H1 (cell line): ENCODE data around the gene COL6A2. TPM values are rescaled to one million over a fixed set of nuclear protein-coding genes. Genes with fewer than 3 reads are reported as not detected.
"Not testable (repeated sequence)": the region's sequence is repeated elsewhere in the genome, so short reads cannot be mapped to it uniquely, and the experiment has no call there.

Experiments
- CTCF ChIA-PET: fragments of 300-600 bp; sonication (Branson Sonifier 250); formaldehyde crosslinking; loops from one replicate; lab custom pipeline; 2021; ENCODE audit not compliant: partially characterized antibody; lab: Charles Lee
- POLR2A ChIA-PET: fragments of 300-600 bp; sonication (Branson Sonifier 250); formaldehyde crosslinking; loops from one replicate; lab custom pipeline; 2021; ENCODE audit warnings: inconsistent platforms; ENCODE audit not compliant: partially characterized antibody; lab: Charles Lee
- DNase-seq, 2 experiments: peaks; one replicate each; pipeline versions ENCODE4 v3.0.0 to v3.0.0-alpha.2; 2010 to 2022; ENCODE audit warnings: low spot score in 2 of 2, low read depth in 1 of 2, mixed read lengths in 1 of 2
- FAIRE-seq: peaks from 2 replicates; lab custom pipeline; 2011; peaks lifted over from hg19 to GRCh38; lab: Jason Lieb, UNC
- H2AFZ ChIP-seq: 2 replicates; pipeline ENCODE4 v1.8.1; 2012; ENCODE audit warnings: low read length, inconsistent platforms
- H2AK5ac ChIP-seq: 2 replicates; pipeline ENCODE4 v1.6.1; 2013; ENCODE audit warnings: low read depth, low read length
- H2BK120ac ChIP-seq: replicated peaks from 2 replicates; pipeline ENCODE3; 2013; ENCODE audit warnings: low read depth, low read length, inconsistent platforms
- H2BK12ac ChIP-seq: 2 replicates; pipeline ENCODE4 v1.6.1; 2013; ENCODE audit warnings: low read depth, low read length
- H2BK15ac ChIP-seq: 2 replicates; pipeline ENCODE4 v1.6.1; 2013; ENCODE audit warnings: low read length
- H2BK20ac ChIP-seq: 2 replicates; pipeline ENCODE4 v1.6.1; 2013; ENCODE audit warnings: low read length
- H2BK5ac ChIP-seq: 2 replicates; pipeline ENCODE4 v1.6.1; 2013; ENCODE audit warnings: low read depth, low read length
- H3K14ac ChIP-seq: 2 replicates; pipeline ENCODE4 v1.6.1; 2013; ENCODE audit warnings: inconsistent platforms; ENCODE audit not compliant: insufficient read length
- H3K18ac ChIP-seq: 2 replicates; pipeline ENCODE4 v1.6.1; 2013; ENCODE audit warnings: low read length; ENCODE audit errors: extremely low read depth
- H3K23ac ChIP-seq: 2 replicates; pipeline ENCODE4 v1.6.1; 2013; ENCODE audit warnings: inconsistent platforms; ENCODE audit not compliant: insufficient read length
- H3K23me2 ChIP-seq: 2 replicates; pipeline ENCODE4 v1.6.1; 2013; ENCODE audit warnings: low read depth, low read length
- H3K27ac ChIP-seq: 2 replicates; pipeline ENCODE4 v1.6.1; 2011; ENCODE audit warnings: low read depth, low read length, inconsistent platforms
- H3K27me3 ChIP-seq, 4 experiments: replicated peaks in 1 of 4; 1 replicate in 1 of 4; 2 replicates in 3 of 4; pipeline versions ENCODE4 v1.6.1 to v1.8.1; 2011 to 2013; ENCODE audit warnings: low read length in 3 of 4, mild to moderate bottlenecking in 3 of 4, inconsistent platforms in 2 of 4, mixed read lengths in 2 of 4, moderate library complexity in 1 of 4; ENCODE audit not compliant: control insufficient read depth in 3 of 4, insufficient read depth in 3 of 4; ENCODE audit errors: extremely low read depth in 1 of 4
- H3K36me3 ChIP-seq, 4 experiments: 2 replicates each; pipeline versions ENCODE4 v1.6.1 to v1.8.1; 2011 to 2013; ENCODE audit warnings: mild to moderate bottlenecking in 4 of 4, low read length in 3 of 4, moderate library complexity in 2 of 4, control low read depth in 1 of 4, inconsistent platforms in 1 of 4; ENCODE audit not compliant: insufficient read depth in 4 of 4, control insufficient read depth in 2 of 4
- H3K4ac ChIP-seq: replicated peaks from 2 replicates; pipeline ENCODE3; 2013; ENCODE audit warnings: low read length, low read depth, mixed read lengths, inconsistent platforms; ENCODE audit not compliant: insufficient read length
- H3K4me1 ChIP-seq, 4 experiments: replicated peaks in 1 of 4; 1 replicate in 1 of 4; 2 replicates in 3 of 4; pipeline versions ENCODE4 v1.6.1 to v1.8.1; 2011 to 2013; ENCODE audit warnings: low read length in 3 of 4, inconsistent platforms in 2 of 4, mixed read lengths in 1 of 4; ENCODE audit not compliant: insufficient read depth in 4 of 4, control insufficient read depth in 3 of 4
- H3K4me2 ChIP-seq, 2 experiments: 2 replicates each; pipeline versions ENCODE4 v1.6.1 to v1.8.1; 2011 to 2013; ENCODE audit warnings: low read depth in 2 of 2, low read length in 2 of 2, control low read depth in 1 of 2, inconsistent platforms in 1 of 2, mild to moderate bottlenecking in 1 of 2; ENCODE audit not compliant: insufficient read depth in 1 of 2
- H3K4me3 ChIP-seq, 4 experiments: fragments of 200-600, 300-600 bp in 1 of 4; sonication (generic), shearing (Covaris generic), sonication (Bioruptor Twin) in 1 of 4; 2 replicates each; pipeline versions ENCODE4 v1.5.1 to v1.8.1; 2011 to 2016; ENCODE audit warnings: low read length in 4 of 4, low read depth in 3 of 4, control low read depth in 2 of 4, inconsistent platforms in 2 of 4, mild to moderate bottlenecking in 2 of 4, mixed read lengths in 1 of 4, moderate library complexity in 1 of 4; ENCODE audit not compliant: insufficient read depth in 2 of 4; ENCODE audit errors: extremely low read depth in 1 of 4
- H3K56ac ChIP-seq: replicated peaks from 2 replicates; pipeline ENCODE3; 2013; ENCODE audit warnings: low read depth, mild to moderate bottlenecking, mixed read lengths, low read length, inconsistent platforms; ENCODE audit not compliant: insufficient read length
- H3K79me1 ChIP-seq: 2 replicates; pipeline ENCODE4 v1.6.1; 2013; ENCODE audit warnings: low read depth, low read length, control low read depth
- H3K79me2 ChIP-seq, 2 experiments: 2 replicates each; pipeline versions ENCODE4 v1.6.1 to v1.8.1; 2012 to 2013; ENCODE audit warnings: low read length in 2 of 2, mild to moderate bottlenecking in 2 of 2, inconsistent platforms in 1 of 2; ENCODE audit not compliant: insufficient read depth in 2 of 2, control insufficient read depth in 1 of 2
- H3K9ac ChIP-seq, 4 experiments: replicated peaks in 1 of 4; 1 replicate in 1 of 4; 2 replicates in 3 of 4; pipeline versions ENCODE4 v1.6.1 to v1.8.1; 2011 to 2013; ENCODE audit warnings: low read depth in 3 of 4, low read length in 3 of 4, control low read depth in 2 of 4, mild to moderate bottlenecking in 2 of 4, moderate library complexity in 2 of 4, inconsistent platforms in 1 of 4; ENCODE audit errors: extremely low read depth in 1 of 4
- H3K9me3 ChIP-seq, 2 experiments: 2 replicates each; pipeline versions ENCODE4 v1.6.1 to v1.8.1; 2012 to 2013; ENCODE audit warnings: mild to moderate bottlenecking in 2 of 2, moderate library complexity in 2 of 2, control low read depth in 1 of 2, inconsistent platforms in 1 of 2, low read depth in 1 of 2, low read length in 1 of 2, mixed read lengths in 1 of 2; ENCODE audit not compliant: insufficient read depth in 2 of 2
- H4K20me1 ChIP-seq, 2 experiments: replicated peaks in 1 of 2; 2 replicates each; pipeline versions ENCODE3 to v1.8.1; 2011 to 2013; ENCODE audit warnings: inconsistent platforms in 2 of 2, low read length in 2 of 2, mild to moderate bottlenecking in 1 of 2; ENCODE audit not compliant: insufficient read depth in 2 of 2, control insufficient read depth in 1 of 2
- H4K5ac ChIP-seq: 2 replicates; pipeline ENCODE4 v1.6.1; 2013; ENCODE audit warnings: low read length, low read depth, mixed read lengths, inconsistent platforms; ENCODE audit not compliant: insufficient read length
- H4K8ac ChIP-seq: 2 replicates; pipeline ENCODE4 v1.8.0; 2013; ENCODE audit warnings: mild to moderate bottlenecking, moderate library complexity, low read length, inconsistent platforms; ENCODE audit not compliant: insufficient read depth; ENCODE audit errors: extremely low read depth
- H4K91ac ChIP-seq: replicated peaks from 2 replicates; pipeline ENCODE3; 2013; ENCODE audit warnings: low read length, mixed read lengths, inconsistent platforms; ENCODE audit not compliant: insufficient read length
- WGBS, 2 experiments: shearing (Covaris generic) in 1 of 2; methylation state at CpG; one replicate each; pipeline versions ENCODE4 v1.1.6 to v1.1.7; 2013 to 2015; ENCODE audit warnings: low lambda C conversion rate in 2 of 2, mixed read lengths in 2 of 2, inconsistent platforms in 1 of 2, low coverage in 1 of 2, missing lambda C conversion rate in 1 of 2; ENCODE audit not compliant: insufficient replicate concordance in 2 of 2, insufficient coverage in 1 of 2, insufficient read length in 1 of 2; ENCODE audit errors: extremely low coverage in 1 of 2, missing lambda C conversion rate in 1 of 2; 5-methylcytosine and 5-hydroxymethylcytosine counted together
- polyA plus RNA-seq, 7 experiments: library from polyadenylated mRNA; depleted of rRNA in 3 of 7; stranded (reverse) in 5 of 7; unstranded in 2 of 7; fragments of >200 nt in 5 of 7; fragments of 200-250 nt in 2 of 7; gene quantifications; 1 replicate in 5 of 7; 2 replicates in 1 of 7; 4 replicates in 1 of 7; pipeline versions ENCODE4 v1.2.1 to v1.2.3, GENCODE V29; 2011 to 2013; ENCODE audit warnings: missing spikeins in 2 of 7, mixed read lengths in 2 of 7
- total RNA-seq: library from RNA; stranded (reverse); fragmentation: NEBNext Ultra II Directional; extraction: Animal tissue kit (Norgen Biotek cat#: 25700); gene quantifications from 2 replicates; pipeline ENCODE4 v1.2.1, GENCODE V29; 2021

COL6A2 gene
- total and polyA plus RNA-seq, 2 of the 8 experiments (the other 6 are each of a cell fraction or from before 2014, with no cell fraction given), result 60.1 to 62.7 TPM

DNA sequence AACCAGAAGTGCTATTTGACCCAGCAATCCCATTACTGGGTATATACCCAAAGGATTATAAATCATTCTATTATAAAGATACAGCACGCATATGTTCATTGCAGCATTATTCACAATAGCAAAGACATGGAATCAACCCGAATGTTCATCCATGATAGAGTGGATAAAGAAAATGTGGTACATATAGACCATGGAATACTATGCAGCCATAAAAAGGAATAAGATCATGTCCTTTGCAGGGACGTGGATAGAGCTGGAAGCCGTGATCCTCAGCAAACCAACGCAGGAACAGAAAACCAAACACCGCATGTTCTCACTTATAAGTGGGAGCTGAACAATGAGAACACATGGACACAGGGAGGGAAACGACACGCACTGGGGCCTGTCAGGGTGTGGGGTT lies 21.2 kb upstream of the COL6A2 start:
- WGBS, 2 experiments, result 92% methylated on average over 8 of the region's 8 CpGs; no CpG with 5 or more reads in 1 of the 2 experiments
- H3K4me2 ChIP-seq, H4K20me1 ChIP-seq, H3K14ac ChIP-seq, H2BK120ac ChIP-seq, H2BK12ac ChIP-seq, H2AK5ac ChIP-seq, H3K4me1 ChIP-seq, H2BK20ac ChIP-seq, DNase-seq, H4K8ac ChIP-seq, FAIRE-seq, H4K91ac ChIP-seq, H2BK15ac ChIP-seq, H3K27me3 ChIP-seq, H3K18ac ChIP-seq, H3K36me3 ChIP-seq, H4K5ac ChIP-seq, POLR2A ChIA-PET, H2BK5ac ChIP-seq, H3K23me2 ChIP-seq, H3K9ac ChIP-seq, H3K79me1 ChIP-seq, H2AFZ ChIP-seq, H3K27ac ChIP-seq, H3K56ac ChIP-seq, H3K4me3 ChIP-seq, H3K23ac ChIP-seq, H3K79me2 ChIP-seq, H3K4ac ChIP-seq, H3K9me3 ChIP-seq: not testable (repeated sequence)
- CTCF ChIA-PET, result interaction anchor here (1.2 to 1.4 kb wide), 2 partner anchors 20 to 22 kb away, joined by 3 read pairs; no protein-coding TSS in a partner anchor
